ENCODE results near the gene CXCR1. TPM values are rescaled to one million over a fixed set of nuclear protein-coding genes. Genes with fewer than 3 reads are reported as not detected.

The CXCR1 gene
- total and polyA plus RNA-seq, 2 of the 4 experiments (the other 2 are of a cell fraction): not detected

GRCh38 chr2:218149848-218150440 lies 16.8 kb downstream of the CXCR1 start:
- Histone ChIP-seq H4K8ac (ENCODE audit: low read depth in 2 of 2, low read length in 2 of 2) (no peak overlapping the region), H3K36me3 (ENCODE audit: control insufficient read depth, insufficient read depth, low read length) (no peaks in the 10 kb centered on the region), H2AFZ (replicated peaks; ENCODE audit: low read length, poor library complexity) (no peak overlapping the region), H3K4me1 (ENCODE audit: control insufficient read depth, insufficient read depth, low read length) (peaks cover 2% of the 10 kb centered on the region; the same call in 1 of the 2 replicates), H3K4me2 (ENCODE audit: low read depth, low read length) (no peak overlapping the region), H4K20me1 (ENCODE audit: insufficient read depth, low read length) (no peaks in the 10 kb centered on the region), H2AK5ac (ENCODE audit: low read depth, low read length) (no peak overlapping the region), H3K79me1 (ENCODE audit: low read depth in 1 of 2, low read length in 2 of 2) (no peaks in the 10 kb centered on the region), H3K56ac (ENCODE audit: extremely low read depth, insufficient read depth, low read length) (no peak overlapping the region), H3K4ac (ENCODE audit: low read depth, low read length) (no peak overlapping the region), H3K27me3 (ENCODE audit: control insufficient read depth, insufficient read depth, low read length) (peaks cover 46% of the 10 kb centered on the region), H3K27ac (ENCODE audit: insufficient read depth, low read length) (no peak overlapping the region), H3K4me3 (ENCODE audit: insufficient read depth, low read depth, low read length) (no peak overlapping the region), H3K9me3 (ENCODE audit: control insufficient read depth, insufficient read depth, low read length) (no peaks in the 10 kb centered on the region), H3K14ac (replicated peaks; ENCODE audit: low read depth, low read length) (no peak overlapping the region), H3K9ac (ENCODE audit: low read depth, low read length) (no peak overlapping the region), H2AK9ac (replicated peaks; ENCODE audit: low read depth, low read length, poor library complexity) (no peak overlapping the region), H4K91ac (ENCODE audit: insufficient read depth, low read depth, low read length) (no peak overlapping the region), H2BK20ac (ENCODE audit: low read depth, low read length) (no peak overlapping the region), H2BK120ac (ENCODE audit: low read depth, low read length) (no peak overlapping the region), H2BK5ac (ENCODE audit: low read depth, low read length, poor library complexity, severe bottlenecking) (no peak overlapping the region), H3K9me1 (ENCODE audit: insufficient read depth, low read length) (no peaks in the 10 kb centered on the region), H3K18ac (ENCODE audit: low read depth, low read length) (no peak overlapping the region), H2BK15ac (ENCODE audit: low read depth, low read length) (no peak overlapping the region), H3K23ac (ENCODE audit: low read depth, low read length) (no peak overlapping the region), H4K5ac (ENCODE audit: low read depth, low read length) (no peak overlapping the region)
- in situ Hi-C loops (cut with MboI; ENCODE audit: low sequenced_read_pairs): no loop called here
- WGBS, 2 experiments (ENCODE audit: extremely low coverage in 2 of 2, insufficient read length in 1 of 2): 67% methylated on average over 1 of the region's 5 CpGs; no CpG with 5 or more reads in 1 of the 2 experiments
- TF ChIP-seq ELK1 (IDR thresholded peaks at IDR 0.05; ENCODE audit: borderline replicate concordance, low read depth, low read length) (no peak), CEBPB (IDR thresholded peaks at IDR 0.05; ENCODE audit: low read depth, low read length) (no peak), FOS (IDR thresholded peaks at IDR 0.05; ENCODE audit: low read depth, low read length) (no peak), RAD21 (IDR thresholded peaks at IDR 0.05; ENCODE audit: low read length) (no peak), NFE2L2 (IDR thresholded peaks at IDR 0.05; ENCODE audit: low read depth, low read length) (no peak), POLR2A (IDR thresholded peaks at IDR 0.05; ENCODE audit: low read depth, low read length) (no peak), CHD1 (IDR thresholded peaks at IDR 0.05; ENCODE audit: low read depth, low read length) (no peak), CTCF (conservative IDR thresholded peaks at IDR 0.05; ENCODE audit: low read depth, low read length) (no peak), SMC3 (IDR thresholded peaks at IDR 0.05; ENCODE audit: low read depth, low read length) (no peak), MAZ (IDR thresholded peaks at IDR 0.05; ENCODE audit: borderline replicate concordance, low read depth, low read length) (no peak), BHLHE40 (IDR thresholded peaks at IDR 0.05; ENCODE audit: low read depth, low read length) (no peak), RFX5 (IDR thresholded peaks at IDR 0.05; ENCODE audit: low read depth, low read length) (no peak), RCOR1 (IDR thresholded peaks at IDR 0.05; ENCODE audit: insufficient replicate concordance, low read length) (no peak), MXI1 (IDR thresholded peaks at IDR 0.05; ENCODE audit: borderline replicate concordance, low read depth, low read length) (no peak), MAFK (IDR thresholded peaks at IDR 0.05; ENCODE audit: low read depth, low read length) (no peak)
- TF ChIP-seq, protein P1, sequence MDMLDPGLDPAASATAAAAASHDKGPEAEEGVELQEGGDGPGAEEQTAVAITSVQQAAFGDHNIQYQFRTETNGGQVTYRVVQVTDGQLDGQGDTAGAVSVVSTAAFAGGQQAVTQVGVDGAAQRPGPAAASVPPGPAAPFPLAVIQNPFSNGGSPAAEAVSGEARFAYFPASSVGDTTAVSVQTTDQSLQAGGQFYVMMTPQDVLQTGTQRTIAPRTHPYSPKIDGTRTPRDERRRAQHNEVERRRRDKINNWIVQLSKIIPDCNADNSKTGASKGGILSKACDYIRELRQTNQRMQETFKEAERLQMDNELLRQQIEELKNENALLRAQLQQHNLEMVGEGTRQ (IDR thresholded peaks at IDR 0.05; ENCODE audit: low read depth, low read length): no peak
- DNase-seq (no peak), ATAC-seq (ENCODE audit: low read depth) (no peak)
- CTCF ChIA-PET: no interaction called here
- BruUV-seq (replicated peaks): no TSS peak
- POLR2A ChIA-PET (ENCODE audit: unreplicated experiment): interaction anchor here (0.6 kb wide), 1 partner anchor 210 kb away, joined by 4 read pairs; no protein-coding TSS in a partner anchor
- intact Hi-C loops (cut with micrococcal nuclease): no loop called here
- dilution Hi-C loops (cut with HindIII; ENCODE audit: low sequenced_read_pairs, unreplicated experiment): no loop called here

Data from IMR-90 (cell line).